Measurements from ENCODE around the gene SLC15A1.

GRCh38 chr13:98798849-98799645 is 46.6 kb upstream of the SLC15A1 start:
- TF ChIP-seq CTCF (IDR thresholded peaks at IDR 0.05) (no peak), POLR2A (IDR thresholded peaks at IDR 0.05) (no peak)

Measured in uterus (tissue), 2 donors.